Ovary (tissue), 9 donors: ENCODE data around the gene KCNC2. TPM values are rescaled to one million over a fixed set of nuclear protein-coding genes. Genes with fewer than 3 reads are reported as not detected.

Source experiments
- DNase-seq, 5 donors: peaks; one replicate each; pipeline ENCODE4 v3.0.0-alpha.2; 2019 to 2020
- H3K27ac ChIP-seq, 2 donors: fragments of 200-600 bp; one replicate each; pipeline versions ENCODE4 v1.5.1 to v1.8.0; 2019 to 2022
- H3K27me3 ChIP-seq: fragments of 200-600 bp; one replicate; pipeline ENCODE4 v1.8.0; 2022
- H3K36me3 ChIP-seq: fragments of 200-600 bp; sonication (generic); one replicate; pipeline ENCODE4 v1.5.1; 2019
- H3K4me1 ChIP-seq: one replicate; pipeline ENCODE4 v1.8.1; 2013; ENCODE audit warnings: mild to moderate bottlenecking, moderate library complexity; ENCODE audit not compliant: insufficient read depth
- H3K4me3 ChIP-seq: fragments of 200-600 bp; sonication (generic); one replicate; pipeline ENCODE4 v1.5.1; 2017
- H3K9me3 ChIP-seq, 2 donors: fragments of 200-600 bp in 1 of 2; sonication (generic) in 1 of 2; one replicate each; pipeline versions ENCODE4 v1.5.1 to v1.8.1; 2013 to 2019; ENCODE audit warnings: mild to moderate bottlenecking in 1 of 2, moderate library complexity in 1 of 2
- CTCF ChIP-seq, 3 donors: fragments of 450-650 bp in 2 of 3; fragments of 200-600 bp in 1 of 3; IDR thresholded peaks; one replicate each; pipeline versions ENCODE4 v1.5.1 to v1.8.0; 2016 to 2022; ENCODE audit warnings: antibody characterized with exemption in 3 of 3, mild to moderate bottlenecking in 1 of 3
- EP300 ChIP-seq: sonication (generic); formaldehyde crosslinking; IDR thresholded peaks from one replicate; pipeline ENCODE4 v1.6.1; 2017; ENCODE audit warnings: antibody characterized with exemption
- POLR2A ChIP-seq: fragments of 450-650 bp; IDR thresholded peaks from one replicate; pipeline ENCODE4 v1.6.1; 2017; ENCODE audit warnings: antibody characterized with exemption, mild to moderate bottlenecking, moderate library complexity
- WGBS, 3 donors: extraction: QIAGEN DNeasy Blood & Tissue Kit in 1 of 3; methylation state at CpG; one replicate each; pipeline versions ENCODE4 v1.1.5 to v1.1.7; 2013 to 2017; 5-methylcytosine and 5-hydroxymethylcytosine counted together
- intact Hi-C, 4 donors: fragments of 100-400 bp; cut with DNase I; formaldehyde crosslinking; loops; one replicate each; pipeline versions ENCODE4 v1.11.0 to v1.15.1; 2022 to 2023
- polyA plus RNA-seq, 2 donors: library from polyadenylated mRNA; stranded (reverse); fragments of 200-250 nt in 1 of 2; fragments of 350-450 nt in 1 of 2; fragmentation: Illumina TruSeq in 1 of 2; extraction: RNeasy Lipid Tissue Mini Kit (QIAGEN cat#74804) in 1 of 2; gene quantifications; one replicate each; pipeline ENCODE4 v1.2.3, GENCODE V29; 2013 to 2014
- total RNA-seq, 7 donors: library from RNA; depleted of rRNA in 2 of 7; stranded (reverse); fragments of >200 nt in 2 of 7; fragmentation: NEBNext Ultra II Directional in 3 of 7; extraction: Animal tissue kit (Norgen Biotek cat#: 25700) in 3 of 7; gene quantifications; one replicate each; pipeline versions ENCODE4 v1.1.0 to v1.2.4, GENCODE V29; 2016 to 2023
- donor health status: DM: no; HTN: no; CAD: no; lungs with moderate emphysema.
- donor health status: DM: no; HTN: no; CAD: no.
- donor health status: Bipolar disorder and iron deficiency.
- donor health status: DM: yes; HTN: yes; CAD: no.
- donor health status: DM: no; HTN: no; CAD: no.
- donor health status: DM: yes; HTN: yes; CAD: no.

KCNC2 gene
- total and polyA plus RNA-seq, 9 donors = not detected

GRCh38 chr12:75042125-75042524 lies 167.5 kb downstream of the KCNC2 start:
- no peak for DNase-seq
- WGBS, 3 donors = 73 to 89% (median 87%) methylated on average over 2 of the region's 2 CpGs
- intact Hi-C loops = no loop called here

GRCh38 chr12:75041472-75041871 lies 168.2 kb downstream of the KCNC2 start:
- no peak for TF ChIP-seq EP300
- TF ChIP-seq POLR2A = no peak
- TF ChIP-seq CTCF (IDR thresholded peaks at IDR 0.05) = no peak
- intact Hi-C loops = no loop called here
- Histone ChIP-seq H3K9me3 (no peaks in the 10 kb centered on the region), H3K36me3 (no peaks in the 10 kb centered on the region), H3K27me3 (no peaks in the 10 kb centered on the region), H3K4me3 (no peak overlapping the region), H3K27ac (no peak overlapping the region), H3K4me1 (no peaks in the 10 kb centered on the region)
- WGBS, 3 donors = 76 to 83% (median 82%) methylated on average over 4 of the region's 4 CpGs
- no peak for DNase-seq

More at GRCh38 chr12:75042125-75042524, 167.5 kb downstream of the KCNC2 start:
- no peak overlapping the region for H3K4me3 ChIP-seq
- H3K36me3 ChIP-seq = no peaks in the 10 kb centered on the region
- H3K27ac ChIP-seq = no peak overlapping the region
- H3K9me3 ChIP-seq = no peaks in the 10 kb centered on the region
- no peaks in the 10 kb centered on the region for H3K27me3 ChIP-seq
- TF ChIP-seq CTCF (IDR thresholded peaks at IDR 0.05) = no peak
- TF ChIP-seq EP300 = no peak
- no peak for TF ChIP-seq POLR2A
- no peaks in the 10 kb centered on the region for H3K4me1 ChIP-seq

- WGBS, 3 donors = 68 to 82% (median 74%) methylated on average over 9 of the region's 9 CpGs
- H3K4me3 ChIP-seq = no peak overlapping the region
- H3K27ac ChIP-seq = no peak overlapping the region
- no peak for DNase-seq
- no peaks in the 10 kb centered on the region for H3K27me3 ChIP-seq
- no peaks in the 10 kb centered on the region for H3K36me3 ChIP-seq
- peaks cover 0 to 4% of the 10 kb centered on the region in 2 donors for H3K9me3 ChIP-seq
- TF ChIP-seq POLR2A (no peak), CTCF (IDR thresholded peaks at IDR 0.05) (no peak), EP300 (no peak)
- intact Hi-C loops = no loop called here
- no peaks in the 10 kb centered on the region for H3K4me1 ChIP-seq
Measured at GRCh38 chr12:75020068-75020557, 189.5 kb downstream of the KCNC2 start.

- H3K4me1 ChIP-seq = no peaks in the 10 kb centered on the region
- no peaks in the 10 kb centered on the region for H3K9me3 ChIP-seq
- DNase-seq = no peak
- intact Hi-C loops = no loop called here
- H3K27ac ChIP-seq = no peak overlapping the region
- 5 to 12% (median 11%) methylated on average over 4 of the region's 4 CpGs for WGBS, 3 donors
- TF ChIP-seq EP300 (no peak), CTCF (IDR thresholded peaks at IDR 0.05) (no peak), POLR2A (no peak)
- no peaks in the 10 kb centered on the region for H3K27me3 ChIP-seq
- no peak overlapping the region for H3K4me3 ChIP-seq
- H3K36me3 ChIP-seq = no peaks in the 10 kb centered on the region
Measured at GRCh38 chr12:75011120-75011519, 198.5 kb downstream of the KCNC2 start.
